Uterus (tissue), 2 donors: Measurements from ENCODE around the gene ARHGEF17.

ENCODE experiments used
- POLR2A ChIP-seq, 2 donors: fragments of 450-650 bp; IDR thresholded peaks; one replicate each; pipeline ENCODE4 v1.6.1; 2016; ENCODE audit warnings: antibody characterized with exemption in 2 of 2, mild to moderate bottlenecking in 1 of 2, moderate library complexity in 1 of 2
- TF ChIP-seq, protein P1 (sequence below), 4 experiments: fragments of 200-600 bp in 2 of 4; fragments of 450-650 bp in 2 of 4; sonication (generic) in 2 of 4; IDR thresholded peaks; one replicate each; pipeline ENCODE4 v1.5.1; 2016 to 2019; ENCODE audit warnings: antibody characterized with exemption in 4 of 4, mild to moderate bottlenecking in 2 of 4, moderate library complexity in 1 of 4

DNA sequence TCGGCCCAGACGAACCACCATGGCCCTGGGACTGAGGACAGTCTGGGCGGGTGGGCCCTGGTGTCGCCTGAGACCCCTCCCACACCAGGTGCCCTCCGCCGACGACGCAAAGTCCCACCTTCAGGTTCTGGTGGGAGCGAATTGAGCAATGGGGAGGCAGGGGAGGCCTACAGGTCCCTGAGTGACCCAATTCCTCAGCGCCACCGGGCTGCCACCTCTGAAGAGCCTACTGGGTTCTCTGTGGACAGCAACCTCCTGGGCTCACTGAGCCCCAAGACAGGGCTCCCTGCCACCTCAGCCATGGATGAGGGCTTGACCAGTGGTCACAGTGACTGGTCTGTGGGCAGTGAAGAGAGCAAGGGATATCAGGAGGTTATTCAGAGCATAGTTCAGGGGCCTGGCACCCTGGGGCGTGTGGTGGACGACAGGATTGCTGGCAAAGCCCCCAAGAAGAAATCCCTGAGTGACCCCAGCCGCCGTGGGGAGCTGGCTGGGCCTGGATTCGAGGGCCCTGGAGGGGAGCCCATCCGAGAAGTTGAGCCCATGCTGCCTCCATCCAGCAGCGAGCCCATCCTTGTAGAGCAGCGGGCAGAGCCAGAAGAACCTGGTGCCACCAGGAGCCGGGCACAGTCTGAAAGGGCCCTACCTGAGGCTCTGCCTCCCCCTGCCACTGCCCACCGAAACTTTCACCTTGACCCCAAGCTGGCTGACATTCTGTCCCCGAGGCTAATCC is 2.8 kb downstream of the ARHGEF17 start:
- no peak for TF ChIP-seq POLR2A (IDR thresholded peaks at IDR 0.05)
- TF ChIP-seq, protein P1, sequence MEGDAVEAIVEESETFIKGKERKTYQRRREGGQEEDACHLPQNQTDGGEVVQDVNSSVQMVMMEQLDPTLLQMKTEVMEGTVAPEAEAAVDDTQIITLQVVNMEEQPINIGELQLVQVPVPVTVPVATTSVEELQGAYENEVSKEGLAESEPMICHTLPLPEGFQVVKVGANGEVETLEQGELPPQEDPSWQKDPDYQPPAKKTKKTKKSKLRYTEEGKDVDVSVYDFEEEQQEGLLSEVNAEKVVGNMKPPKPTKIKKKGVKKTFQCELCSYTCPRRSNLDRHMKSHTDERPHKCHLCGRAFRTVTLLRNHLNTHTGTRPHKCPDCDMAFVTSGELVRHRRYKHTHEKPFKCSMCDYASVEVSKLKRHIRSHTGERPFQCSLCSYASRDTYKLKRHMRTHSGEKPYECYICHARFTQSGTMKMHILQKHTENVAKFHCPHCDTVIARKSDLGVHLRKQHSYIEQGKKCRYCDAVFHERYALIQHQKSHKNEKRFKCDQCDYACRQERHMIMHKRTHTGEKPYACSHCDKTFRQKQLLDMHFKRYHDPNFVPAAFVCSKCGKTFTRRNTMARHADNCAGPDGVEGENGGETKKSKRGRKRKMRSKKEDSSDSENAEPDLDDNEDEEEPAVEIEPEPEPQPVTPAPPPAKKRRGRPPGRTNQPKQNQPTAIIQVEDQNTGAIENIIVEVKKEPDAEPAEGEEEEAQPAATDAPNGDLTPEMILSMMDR (IDR thresholded peaks at IDR 0.05) = no peak
